ENCODE data around the gene ENPP5.

DNA sequence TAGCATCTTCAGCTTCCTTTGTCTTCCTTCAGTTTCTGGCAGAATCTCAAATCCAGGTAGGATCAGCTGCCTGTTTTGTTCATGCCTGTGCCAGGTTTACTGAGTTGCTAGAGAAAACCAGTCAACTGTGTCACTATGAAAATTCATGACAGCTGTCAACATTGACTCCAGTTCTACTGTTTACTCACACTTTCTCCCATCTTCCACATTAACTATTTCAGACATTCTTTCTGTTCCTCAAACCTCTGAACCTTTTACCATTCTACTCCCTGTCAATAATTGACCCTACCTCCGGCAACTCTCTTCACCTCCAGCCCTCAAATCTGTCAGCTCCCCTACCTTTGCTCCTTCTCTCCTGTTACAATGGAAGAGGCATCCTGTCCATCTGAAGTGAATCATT, 32.5 kb downstream of the ENPP5 start:
- no peak for TF ChIP-seq SP1 (IDR thresholded peaks at IDR 0.05)
- TF ChIP-seq FOXM1 (IDR thresholded peaks at IDR 0.05; ENCODE audit: borderline replicate concordance), result no peak
- no peak for TF ChIP-seq BHLHE40 (IDR thresholded peaks at IDR 0.05; ENCODE audit: borderline replicate concordance)
- no peak for TF ChIP-seq TARDBP (IDR thresholded peaks at IDR 0.05)
- TF ChIP-seq HDGF (IDR thresholded peaks at IDR 0.05; ENCODE audit: borderline replicate concordance), result no peak
- no peak for TF ChIP-seq FOXA1 (IDR thresholded peaks at IDR 0.05)
- TF ChIP-seq LEF1 (IDR thresholded peaks at IDR 0.05; ENCODE audit: borderline replicate concordance), result no peak
- no peak for TF ChIP-seq SUZ12 (IDR thresholded peaks at IDR 0.05)

Measured in HEK293T (cell line).